Measurements from ENCODE around the gene EPHX1. TPM values are rescaled to one million over a fixed set of nuclear protein-coding genes. Genes with fewer than 3 reads are reported as not detected.

Gene EPHX1
- total and polyA plus RNA-seq, 2 donors from 2014 or later, result 78.6 to 178 TPM

GRCh38 chr1:225880636-225881035 lies 70.7 kb downstream of the EPHX1 start:
- Histone ChIP-seq H3K36me3 (ENCODE audit: control insufficient read depth in 2 of 3, insufficient read depth in 3 of 3, low read length in 3 of 3) (peaks cover 0 to 5% (median 2%) of the 10 kb centered on the region in 3 donors), H3K9ac (ENCODE audit: low read length in 3 of 3) (peak overlapping the region in 1 of 3 donors; percentile 74), H3K4me3 (ENCODE audit: low read length in 3 of 3) (peak overlapping the region in 2 of 3 donors; percentile 81 to 82), H3K27me3 (ENCODE audit: control insufficient read depth, insufficient read depth, low read length) (no peaks in the 10 kb centered on the region), H3K9me3 (ENCODE audit: control insufficient read depth in 2 of 3, insufficient read depth in 1 of 3, low read length in 3 of 3) (no peaks in the 10 kb centered on the region), H3K4me1 (ENCODE audit: control insufficient read depth in 2 of 3, insufficient read depth in 2 of 3, low read depth in 1 of 3, low read length in 3 of 3) (peaks cover 0 to 45% (median 38%) of the 10 kb centered on the region in 3 donors), H3K27ac (ENCODE audit: low read depth in 2 of 2, low read length in 2 of 2) (peak overlapping the region; percentile 86 to 96)
- TF ChIP-seq CTCF (IDR thresholded peaks at IDR 0.05; ENCODE audit: borderline replicate concordance, extremely low read depth, insufficient read depth), result no peak
- FAIRE-seq (no peak), DNase-seq (peak in 1 of 5 donors; percentile 29)
- intact Hi-C loops (cut with DNase I), result no loop called here

- Histone ChIP-seq H3K4me1 (ENCODE audit: control insufficient read depth in 2 of 3, insufficient read depth in 2 of 3, low read depth in 1 of 3, low read length in 3 of 3) (peaks cover 0 to 43% (median 35%) of the 10 kb centered on the region in 3 donors), H3K27me3 (ENCODE audit: control insufficient read depth, insufficient read depth, low read length) (no peaks in the 10 kb centered on the region), H3K9ac (ENCODE audit: low read length in 3 of 3) (peak overlapping the region; percentile 9 to 74 (median 66)), H3K36me3 (ENCODE audit: control insufficient read depth in 2 of 3, insufficient read depth in 3 of 3, low read length in 3 of 3) (peaks cover 0 to 5% (median 2%) of the 10 kb centered on the region in 3 donors), H3K4me3 (ENCODE audit: low read length in 3 of 3) (peak overlapping the region; percentile 70 to 82 (median 81)), H3K9me3 (ENCODE audit: control insufficient read depth in 2 of 3, insufficient read depth in 1 of 3, low read length in 3 of 3) (no peaks in the 10 kb centered on the region), H3K27ac (ENCODE audit: low read depth in 2 of 2, low read length in 2 of 2) (peak overlapping the region; percentile 86 to 96)
- DNase-seq (peak in 4 of 5 donors; percentile 54 to 93 (median 76)), FAIRE-seq (no peak)
- intact Hi-C loops (cut with DNase I), result no loop called here
- TF ChIP-seq CTCF (IDR thresholded peaks at IDR 0.05; ENCODE audit: borderline replicate concordance, extremely low read depth, insufficient read depth), result no peak
Observed at GRCh38 chr1:225881081-225881958, 71.4 kb downstream of the EPHX1 start.

GRCh38 chr1:225881959-225882693 lies 72.2 kb downstream of the EPHX1 start, which contains the start of gene TMEM63A:
Gene TMEM63A (minus strand): TSS chr1:225882380. CDS start chr1:225877580, 4,800 bp downstream.
- Histone ChIP-seq H3K27ac (ENCODE audit: low read depth in 2 of 2, low read length in 2 of 2) (peak within 1 kb of the TSS; percentile 86 to 96), H3K9me3 (ENCODE audit: control insufficient read depth in 2 of 3, insufficient read depth in 1 of 3, low read length in 3 of 3) (no peaks in the 10 kb centered on the region), H3K27me3 (ENCODE audit: control insufficient read depth, insufficient read depth, low read length) (no peaks in the 10 kb centered on the region), H3K36me3 (ENCODE audit: control insufficient read depth in 2 of 3, insufficient read depth in 3 of 3, low read length in 3 of 3) (peaks cover 0 to under 1% (median 0%) of the 10 kb centered on the region in 3 donors), H3K9ac (ENCODE audit: low read length in 3 of 3) (peak within 1 kb of the TSS; percentile 30 to 74 (median 66)), H3K4me3 (ENCODE audit: low read length in 3 of 3) (peak within 1 kb of the TSS; percentile 70 to 82 (median 81)), H3K4me1 (ENCODE audit: control insufficient read depth in 2 of 3, insufficient read depth in 2 of 3, low read depth in 1 of 3, low read length in 3 of 3) (peaks cover 0 to 42% (median 33%) of the 10 kb centered on the region in 3 donors)
- peak; percentile 93 to 98 (median 94) for DNase-seq
- peak; percentile 32 for TF ChIP-seq CTCF (IDR thresholded peaks at IDR 0.05; ENCODE audit: borderline replicate concordance, extremely low read depth, insufficient read depth)
- FAIRE-seq, result no peak
- intact Hi-C loops (cut with DNase I), result no loop called here

All from kidney (tissue), 14 donors.